Loucy (cell line): ENCODE measurements around the gene MNT.

Experiments
- EZH2phosphoT487 ChIP-seq: fragments of 200-600 bp; IDR thresholded peaks from 2 replicates; pipeline ENCODE4 v1.6.1; 2018; ENCODE audit warnings: antibody characterized with exemption, mild to moderate bottlenecking, moderate library complexity, borderline replicate concordance
- TF ChIP-seq, protein P1 (sequence below): fragments of 200-600 bp; sonication (generic); conservative IDR thresholded peaks from 2 replicates; pipeline ENCODE4 v1.5.1; 2014; ENCODE audit warnings: mild to moderate bottlenecking, antibody characterized with exemption, low read length

DNA sequence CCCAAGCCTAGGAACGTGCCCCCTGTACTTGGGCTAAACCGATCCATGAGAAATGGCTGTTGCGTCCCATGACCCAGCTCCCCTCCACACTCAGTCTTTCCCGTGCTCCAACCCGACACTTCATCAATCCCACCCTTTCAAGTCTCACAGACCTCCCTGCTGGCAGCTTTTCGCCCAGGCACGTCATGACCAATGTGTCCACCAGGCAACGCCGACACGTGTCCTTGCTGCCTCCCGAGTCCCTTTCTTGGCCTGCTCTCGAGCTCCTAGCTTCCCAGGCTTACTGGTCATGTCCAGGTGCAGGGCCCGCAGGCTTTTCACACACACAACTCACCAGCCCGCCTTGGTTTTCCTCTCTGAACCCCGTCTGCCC, 12.2 kb downstream of the MNT start:
- TF ChIP-seq, protein P1, sequence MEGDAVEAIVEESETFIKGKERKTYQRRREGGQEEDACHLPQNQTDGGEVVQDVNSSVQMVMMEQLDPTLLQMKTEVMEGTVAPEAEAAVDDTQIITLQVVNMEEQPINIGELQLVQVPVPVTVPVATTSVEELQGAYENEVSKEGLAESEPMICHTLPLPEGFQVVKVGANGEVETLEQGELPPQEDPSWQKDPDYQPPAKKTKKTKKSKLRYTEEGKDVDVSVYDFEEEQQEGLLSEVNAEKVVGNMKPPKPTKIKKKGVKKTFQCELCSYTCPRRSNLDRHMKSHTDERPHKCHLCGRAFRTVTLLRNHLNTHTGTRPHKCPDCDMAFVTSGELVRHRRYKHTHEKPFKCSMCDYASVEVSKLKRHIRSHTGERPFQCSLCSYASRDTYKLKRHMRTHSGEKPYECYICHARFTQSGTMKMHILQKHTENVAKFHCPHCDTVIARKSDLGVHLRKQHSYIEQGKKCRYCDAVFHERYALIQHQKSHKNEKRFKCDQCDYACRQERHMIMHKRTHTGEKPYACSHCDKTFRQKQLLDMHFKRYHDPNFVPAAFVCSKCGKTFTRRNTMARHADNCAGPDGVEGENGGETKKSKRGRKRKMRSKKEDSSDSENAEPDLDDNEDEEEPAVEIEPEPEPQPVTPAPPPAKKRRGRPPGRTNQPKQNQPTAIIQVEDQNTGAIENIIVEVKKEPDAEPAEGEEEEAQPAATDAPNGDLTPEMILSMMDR = no peak
- TF ChIP-seq EZH2phosphoT487 = no peak
